ENCODE measurements around the gene ERMAP. TPM values are rescaled to one million over a fixed set of nuclear protein-coding genes. Genes with fewer than 3 reads are reported as not detected.
"Not testable (repeated sequence)": the region's sequence is repeated elsewhere in the genome, so short reads cannot be mapped to it uniquely, and the experiment has no call there.

Gene ERMAP
- total RNA-seq, 2 experiments from 2014 or later, result 3.1 TPM

- Mint-ChIP-seq H3K36me3 (ENCODE audit: low read depth) (peaks cover 15% of the 10 kb centered on the region), H3K27ac (no peak overlapping the region), H3K4me1 (ENCODE audit: low read depth) (peaks cover 13% of the 10 kb centered on the region), H3K4me3 (no peak overlapping the region), H3K9me3 (no peaks in the 10 kb centered on the region), H3K27me3 (ENCODE audit: low read depth) (no peaks in the 10 kb centered on the region)
- intact Hi-C loops (cut with micrococcal nuclease), result no loop called here
- DNase-seq, result no peak
- CTCF ChIA-PET, result no interaction called here
These were observed 32.4 kb upstream of the ERMAP start for GRCh38 chr1:42784547-42784945.

GRCh38 chr1:42784946-42785693, 31.8 kb upstream of the ERMAP start, which contains the start of gene TMEM269:
Gene TMEM269 (plus strand): TSS chr1:42784991. CDS start chr1:42789894, 4,903 bp downstream.
- Mint-ChIP-seq H3K9me3 (no peaks in the 10 kb centered on the region), H3K4me3 (peak within 1 kb of the TSS; percentile 60), H3K4me1 (ENCODE audit: low read depth) (peaks cover 13% of the 10 kb centered on the region), H3K36me3 (ENCODE audit: low read depth) (peaks cover 15% of the 10 kb centered on the region), H3K27ac (no peak within 1 kb of the TSS), H3K27me3 (ENCODE audit: low read depth) (no peaks in the 10 kb centered on the region)
- intact Hi-C loops (cut with micrococcal nuclease), result no loop called here
- peak; percentile 75 for DNase-seq
- CTCF ChIA-PET, result no interaction called here

DNA sequence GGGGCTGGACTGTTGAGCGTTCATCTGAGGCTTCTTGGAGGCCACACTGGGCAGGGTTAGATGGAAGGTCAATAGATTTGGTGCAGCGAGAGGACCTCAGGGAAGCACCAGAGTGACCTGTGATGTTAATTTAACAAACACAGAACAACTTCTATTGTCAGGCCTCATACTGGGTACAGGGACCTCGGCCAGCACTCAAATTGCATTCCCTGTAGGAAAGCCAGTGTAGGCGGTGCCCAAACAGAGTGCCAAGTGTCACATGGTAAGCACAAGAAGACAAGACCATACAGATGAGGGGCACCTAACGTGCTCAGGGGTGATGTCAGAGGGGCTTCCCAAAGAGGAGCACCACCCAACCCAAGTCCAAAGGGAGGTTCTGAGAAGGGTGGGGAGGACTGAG, 30.8 kb upstream of the ERMAP start:
- DNase-seq, result no peak
- Mint-ChIP-seq H3K27me3 (ENCODE audit: low read depth) (no peaks in the 10 kb centered on the region), H3K4me3 (peak overlapping the region; percentile 60), H3K27ac (no peak overlapping the region), H3K9me3 (no peaks in the 10 kb centered on the region), H3K36me3 (ENCODE audit: low read depth) (peaks cover 9% of the 10 kb centered on the region), H3K4me1 (ENCODE audit: low read depth) (peaks cover 13% of the 10 kb centered on the region)
- intact Hi-C loops (cut with micrococcal nuclease), result no loop called here
- CTCF ChIA-PET, result no interaction called here

DNA sequence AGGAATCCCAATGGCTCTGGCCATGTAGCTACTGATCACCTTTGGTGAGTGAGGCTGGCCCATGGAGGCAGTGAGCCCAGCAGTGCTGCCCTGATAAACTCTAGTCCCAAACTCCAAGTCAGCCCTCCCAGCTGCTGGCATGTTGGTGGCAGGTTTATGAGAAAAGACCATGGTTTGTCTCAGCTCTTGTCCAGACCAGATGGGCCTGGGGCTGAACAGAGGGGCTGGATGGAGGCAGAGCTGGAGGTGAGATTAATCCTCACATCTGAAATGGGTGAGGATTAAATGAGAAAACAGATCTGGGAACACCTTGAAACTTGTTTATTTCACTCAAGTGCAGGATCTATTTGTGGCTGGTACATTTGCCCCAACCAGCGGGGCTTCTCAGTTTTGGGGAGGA, 28.9 kb upstream of the ERMAP start:
- DNase-seq, result no peak
- Mint-ChIP-seq H3K4me3 (no peak overlapping the region), H3K9me3 (no peaks in the 10 kb centered on the region), H3K27ac (no peak overlapping the region), H3K4me1 (ENCODE audit: low read depth) (peaks cover 13% of the 10 kb centered on the region), H3K27me3 (ENCODE audit: low read depth) (no peaks in the 10 kb centered on the region), H3K36me3 (ENCODE audit: low read depth) (peaks cover 4% of the 10 kb centered on the region)
- CTCF ChIA-PET, result interaction anchor here (0.5 kb wide), 1 partner anchor 169 kb away, joined by 3 read pairs; no protein-coding TSS in a partner anchor
- intact Hi-C loops (cut with micrococcal nuclease), result no loop called here

GRCh38 chr1:42793824-42794223, 23.1 kb upstream of the ERMAP start:
- Mint-ChIP-seq H3K9me3 (no peaks in the 10 kb centered on the region), H3K4me1 (ENCODE audit: low read depth) (no peaks in the 10 kb centered on the region), H3K4me3 (no peak overlapping the region), H3K27me3 (ENCODE audit: low read depth) (no peaks in the 10 kb centered on the region), H3K27ac (no peak overlapping the region), H3K36me3 (ENCODE audit: low read depth) (no peaks in the 10 kb centered on the region)
- intact Hi-C loops (cut with micrococcal nuclease), result no loop called here
- no peak for DNase-seq
- CTCF ChIA-PET, result interaction anchor here (0.9 to 1.2 kb wide), 2 partner anchors 15 to 280 kb away, joined by 3 to 4 read pairs; no protein-coding TSS in a partner anchor

GRCh38 chr1:42797414-42797813, 19.5 kb upstream of the ERMAP start:
- Mint-ChIP-seq H3K4me1 (ENCODE audit: low read depth) (no peaks in the 10 kb centered on the region), H3K9me3 (no peaks in the 10 kb centered on the region), H3K27me3 (ENCODE audit: low read depth) (no peaks in the 10 kb centered on the region), H3K4me3 (no peak overlapping the region), H3K27ac (no peak overlapping the region), H3K36me3 (ENCODE audit: low read depth) (no peaks in the 10 kb centered on the region)
- intact Hi-C loops (cut with micrococcal nuclease), result no loop called here
- CTCF ChIA-PET, result no interaction called here
- no peak for DNase-seq

GRCh38 chr1:42797979-42798378, 18.9 kb upstream of the ERMAP start:
- Mint-ChIP-seq H3K4me1 (ENCODE audit: low read depth) (no peaks in the 10 kb centered on the region), H3K27ac (no peak overlapping the region), H3K27me3 (ENCODE audit: low read depth) (no peaks in the 10 kb centered on the region), H3K9me3 (no peaks in the 10 kb centered on the region), H3K36me3 (ENCODE audit: low read depth) (no peaks in the 10 kb centered on the region), H3K4me3 (no peak overlapping the region)
- no peak for DNase-seq
- CTCF ChIA-PET, result no interaction called here
- intact Hi-C loops (cut with micrococcal nuclease), result no loop called here

DNA sequence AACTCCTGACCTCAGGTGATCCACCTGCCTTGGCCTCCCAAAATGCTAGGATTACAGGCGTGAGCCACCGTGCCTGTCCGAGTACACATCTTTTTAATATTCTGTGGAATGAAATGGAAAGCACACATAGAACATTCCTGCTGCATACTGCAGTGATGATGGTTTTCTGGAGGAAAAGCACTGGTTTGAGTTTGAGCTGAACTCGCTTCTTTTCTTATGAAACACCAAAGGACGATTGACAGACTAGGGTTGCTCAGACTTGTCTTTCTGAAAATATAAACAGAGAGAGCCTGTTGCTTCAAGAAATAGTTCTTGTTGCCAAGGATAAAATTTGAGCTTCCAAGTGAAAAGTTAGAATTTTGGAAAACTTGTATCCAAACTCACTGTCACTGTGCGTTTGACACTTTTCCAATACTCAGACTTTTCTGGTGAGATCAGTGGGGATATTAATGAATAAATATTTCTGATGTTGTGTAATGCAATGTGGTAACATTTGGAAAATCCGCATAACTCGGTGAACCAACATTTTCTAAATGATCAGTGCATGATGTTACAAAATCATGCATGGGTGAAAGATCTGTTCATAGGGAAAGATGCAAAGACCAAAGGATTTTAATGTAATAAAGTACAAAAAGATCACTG, 15.0 kb upstream of the ERMAP start:
- Mint-ChIP-seq H3K27ac (no peak overlapping the region), H3K4me3 (no peak overlapping the region), H3K27me3 (ENCODE audit: low read depth) (no peaks in the 10 kb centered on the region), H3K4me1 (ENCODE audit: low read depth) (no peaks in the 10 kb centered on the region), H3K36me3 (ENCODE audit: low read depth) (peaks cover 8% of the 10 kb centered on the region), H3K9me3 (no peaks in the 10 kb centered on the region)
- intact Hi-C loops (cut with micrococcal nuclease), result no loop called here
- CTCF ChIA-PET, result no interaction called here
- DNase-seq, result no peak

- Mint-ChIP-seq H3K4me3 (no peak overlapping the region), H3K9me3 (no peaks in the 10 kb centered on the region), H3K27me3 (ENCODE audit: low read depth) (no peaks in the 10 kb centered on the region), H3K4me1 (ENCODE audit: low read depth) (peaks cover 5% of the 10 kb centered on the region), H3K27ac (no peak overlapping the region), H3K36me3 (ENCODE audit: low read depth) (peaks cover 8% of the 10 kb centered on the region)
- DNase-seq, result no peak
- CTCF ChIA-PET, result interaction anchor here (0.5 to 0.9 kb wide), 2 partner anchors 14 to 22 kb away, joined by 3 read pairs; no protein-coding TSS in a partner anchor
- intact Hi-C loops (cut with micrococcal nuclease), result no loop called here
These were observed 10.8 kb upstream of the ERMAP start for GRCh38 chr1:42806171-42806570.

DNA sequence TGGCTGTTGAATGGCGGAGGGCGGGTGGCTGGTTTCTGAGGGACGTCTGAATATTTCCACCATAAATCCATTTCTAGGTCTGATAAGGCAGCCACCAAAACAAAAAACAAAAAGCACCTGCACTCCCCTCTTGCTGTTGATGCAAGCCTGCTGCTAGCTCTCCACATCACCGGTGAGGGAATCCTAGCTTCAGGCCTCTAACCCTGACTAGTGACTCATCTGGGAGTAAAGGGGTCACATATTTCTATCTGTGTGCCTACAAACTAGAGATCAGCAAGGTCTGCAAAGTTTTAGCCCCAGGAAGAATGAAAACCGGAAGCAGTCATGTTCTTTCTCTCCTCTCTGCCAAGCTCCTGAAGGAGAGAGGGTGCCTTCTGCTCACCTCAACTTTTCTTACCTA, 10.3 kb upstream of the ERMAP start:
- Mint-ChIP-seq H3K4me3 (no peak overlapping the region), H3K9me3 (no peaks in the 10 kb centered on the region), H3K27me3 (ENCODE audit: low read depth) (no peaks in the 10 kb centered on the region), H3K4me1 (ENCODE audit: low read depth) (peaks cover 5% of the 10 kb centered on the region), H3K27ac (no peak overlapping the region), H3K36me3 (ENCODE audit: low read depth) (peaks cover 8% of the 10 kb centered on the region)
- intact Hi-C loops (cut with micrococcal nuclease), result no loop called here
- no peak for DNase-seq
- CTCF ChIA-PET, result interaction anchor here (0.5 to 1.6 kb wide), 3 partner anchors 15 to 108 kb away, joined by 3 read pairs; no protein-coding TSS in a partner anchor

DNA sequence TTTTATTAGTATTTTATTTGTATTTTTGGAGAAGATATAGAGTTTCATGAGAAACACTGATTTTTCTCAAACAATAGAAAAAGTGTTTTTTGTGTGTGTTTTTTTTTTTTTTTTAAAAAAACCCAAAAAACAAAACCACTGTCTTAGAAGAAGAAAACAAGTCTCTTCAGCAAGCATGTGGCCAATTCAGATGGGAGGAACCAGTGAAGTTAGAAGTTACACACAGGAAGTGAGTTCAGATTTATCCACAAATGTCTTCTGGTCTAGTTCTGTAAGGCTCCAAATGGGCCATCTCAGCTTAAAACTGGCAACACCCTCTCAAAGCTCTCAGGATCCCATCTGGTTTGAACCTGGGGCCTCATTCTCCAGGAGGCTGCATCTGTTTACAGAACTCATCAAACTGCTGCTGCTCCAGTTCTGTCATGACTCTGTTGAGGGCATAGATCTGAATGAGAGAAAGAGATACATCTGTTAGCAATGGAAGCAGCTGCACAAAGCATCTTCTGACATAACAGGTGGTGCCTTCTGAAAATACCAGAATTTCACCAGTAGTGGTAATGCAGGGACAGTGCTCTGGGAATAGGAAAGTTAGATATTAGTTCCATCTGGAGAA, 9.8 kb upstream of the ERMAP start:
- Mint-ChIP-seq H3K9me3 (no peaks in the 10 kb centered on the region), H3K27me3 (ENCODE audit: low read depth) (no peaks in the 10 kb centered on the region), H3K27ac (no peak overlapping the region), H3K36me3 (ENCODE audit: low read depth) (peaks cover 8% of the 10 kb centered on the region), H3K4me1 (ENCODE audit: low read depth) (peaks cover 5% of the 10 kb centered on the region), H3K4me3 (no peak overlapping the region)
- CTCF ChIA-PET, result interaction anchor here (1.0 to 1.6 kb wide), 2 partner anchors 29 to 108 kb away, joined by 3 to 4 read pairs; no protein-coding TSS in a partner anchor
- DNase-seq, result no peak
- intact Hi-C loops (cut with micrococcal nuclease), result no loop called here

DNA sequence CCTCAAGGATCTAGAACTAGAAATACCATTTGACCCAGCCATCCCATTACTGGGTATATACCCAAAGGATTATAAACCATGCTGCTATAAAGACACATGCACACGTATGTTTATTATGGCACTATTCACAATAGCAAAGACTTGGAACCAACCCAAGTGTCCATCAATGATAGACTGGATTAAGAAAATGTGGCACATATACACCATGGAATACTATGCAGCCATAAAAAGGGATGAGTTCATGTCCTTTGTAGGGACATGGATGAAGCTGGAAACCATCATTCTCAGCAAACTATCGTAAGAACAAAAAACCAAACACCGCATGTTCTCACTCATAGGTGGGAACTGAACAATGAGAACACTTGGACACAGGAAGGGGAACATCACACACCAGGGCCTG, 2.1 kb upstream of the ERMAP start:
- H3K4me1 Mint-ChIP-seq (ENCODE audit: low read depth), result peaks cover 17% of the 10 kb centered on the region
- H3K27ac Mint-ChIP-seq; H3K4me3 Mint-ChIP-seq; H3K36me3 Mint-ChIP-seq (ENCODE audit: low read depth); DNase-seq; CTCF ChIA-PET; H3K9me3 Mint-ChIP-seq; H3K27me3 Mint-ChIP-seq (ENCODE audit: low read depth): not testable (repeated sequence)
- intact Hi-C loops (cut with micrococcal nuclease), result loop anchor here (5.0 kb wide), 2 partner anchors 353 to 478 kb away; partner anchors contain the start of genes CCDC30 and FOXJ3

Data from activated naive CD4-positive, alpha-beta T cell treated with anti-CD3 and anti-CD28 coated beads for 36 hours (primary cell).